Mucosa of stomach (tissue), 1 donor: ENCODE data around the gene PGA4.
"Not testable (repeated sequence)": the region's sequence is repeated elsewhere in the genome, so short reads cannot be mapped to it uniquely, and the experiment has no call there.

ENCODE experiments used
- H3K27me3 ChIP-seq: one replicate; pipeline ENCODE4 v1.7.0; 2013; ENCODE audit warnings: mild to moderate bottlenecking, low read length; ENCODE audit not compliant: control insufficient read depth, insufficient read depth
- H3K36me3 ChIP-seq: one replicate; pipeline ENCODE4 v1.7.0; 2013; ENCODE audit warnings: low read length; ENCODE audit not compliant: control insufficient read depth, insufficient read depth
- H3K4me1 ChIP-seq: one replicate; pipeline ENCODE4 v1.7.0; 2013; ENCODE audit warnings: mild to moderate bottlenecking, low read length; ENCODE audit not compliant: control insufficient read depth, insufficient read depth
- H3K4me3 ChIP-seq: one replicate; pipeline ENCODE4 v1.7.0; 2013; ENCODE audit warnings: low read length
- H3K9ac ChIP-seq: one replicate; pipeline ENCODE4 v1.7.0; 2013; ENCODE audit warnings: mild to moderate bottlenecking, low read length, moderate library complexity
- H3K9me3 ChIP-seq: one replicate; pipeline ENCODE4 v1.7.0; 2013; ENCODE audit warnings: mild to moderate bottlenecking, low read length, moderate library complexity; ENCODE audit not compliant: control insufficient read depth
- donor health status: Pancreatic carcinoma.

The PGA4 gene

DNA sequence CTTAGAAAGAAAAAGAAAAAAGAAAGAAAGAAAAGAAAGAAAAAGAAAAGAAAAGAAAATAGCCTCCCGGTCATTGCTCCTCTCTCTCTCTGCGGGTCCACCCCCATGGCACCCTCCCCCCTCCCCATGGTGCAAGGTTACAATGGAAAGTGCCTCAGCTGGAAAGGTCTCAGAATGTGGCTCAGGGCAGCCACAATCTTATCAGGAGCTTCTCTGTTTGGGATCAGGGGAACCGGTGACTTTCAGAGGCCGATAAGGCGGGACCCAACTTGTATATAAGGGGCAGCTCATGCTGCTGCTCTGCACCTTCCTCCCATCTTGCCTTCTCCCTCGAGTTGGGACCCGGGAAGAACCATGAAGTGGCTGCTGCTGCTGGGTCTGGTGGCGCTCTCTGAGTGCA lies at the start of gene PGA4:
Gene PGA4, plus strand, starts transcription at position 301 of the 400 bp plus-strand sequence. Its CDS starts 54 bp downstream, at position 355.
- H3K36me3 ChIP-seq, H3K9ac ChIP-seq, H3K4me3 ChIP-seq, H3K9me3 ChIP-seq, H3K4me1 ChIP-seq, H3K27me3 ChIP-seq: not testable (repeated sequence)

DNA sequence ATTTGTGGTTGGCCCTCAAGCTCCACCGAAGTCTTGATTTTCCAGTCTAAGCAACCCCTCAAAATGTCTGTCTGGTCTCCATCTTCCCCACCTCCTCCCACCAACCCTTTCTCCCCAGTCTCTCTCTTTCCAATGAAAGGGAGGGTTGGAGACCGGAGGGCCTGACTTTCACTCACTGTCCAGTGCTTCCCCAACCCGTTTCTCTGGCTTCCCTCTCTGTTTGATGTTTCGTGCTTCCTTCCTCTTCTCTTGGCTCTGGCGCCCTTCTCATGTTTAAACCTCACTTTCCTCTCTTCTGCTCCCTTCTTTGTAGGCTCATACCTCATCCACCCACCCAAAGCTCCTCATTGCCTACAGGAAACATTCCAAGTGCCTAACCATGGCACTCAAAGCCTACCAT lies 49.8 kb upstream of the PGA4 start:
- Histone ChIP-seq H3K27me3 (no peaks in the 10 kb centered on the region), H3K4me1 (peaks cover 60% of the 10 kb centered on the region), H3K9ac (no peak overlapping the region), H3K9me3 (no peaks in the 10 kb centered on the region), H3K36me3 (no peaks in the 10 kb centered on the region), H3K4me3 (no peak overlapping the region)

DNA sequence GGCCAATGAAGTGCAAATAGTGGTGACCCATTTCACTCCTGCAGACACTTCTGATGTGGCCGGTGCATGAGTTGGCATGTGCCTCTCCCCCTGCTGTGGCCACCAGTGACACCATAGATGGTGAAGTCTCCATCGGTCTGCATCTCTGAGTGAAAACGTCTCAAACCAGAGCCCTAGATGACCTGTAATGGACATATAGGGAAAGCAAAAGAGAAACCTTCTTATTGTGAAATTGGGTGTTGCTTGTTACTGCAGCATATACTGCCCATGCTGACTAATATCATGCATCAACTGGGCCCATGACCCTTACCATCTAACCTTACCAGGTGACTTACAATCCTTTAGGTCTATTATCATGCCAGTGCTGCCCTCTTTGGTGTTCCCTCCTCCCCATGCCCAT lies 49.3 kb upstream of the PGA4 start:
- Histone ChIP-seq H3K4me1 (peaks cover 54% of the 10 kb centered on the region), H3K27me3 (no peaks in the 10 kb centered on the region), H3K4me3 (no peak overlapping the region)

DNA sequence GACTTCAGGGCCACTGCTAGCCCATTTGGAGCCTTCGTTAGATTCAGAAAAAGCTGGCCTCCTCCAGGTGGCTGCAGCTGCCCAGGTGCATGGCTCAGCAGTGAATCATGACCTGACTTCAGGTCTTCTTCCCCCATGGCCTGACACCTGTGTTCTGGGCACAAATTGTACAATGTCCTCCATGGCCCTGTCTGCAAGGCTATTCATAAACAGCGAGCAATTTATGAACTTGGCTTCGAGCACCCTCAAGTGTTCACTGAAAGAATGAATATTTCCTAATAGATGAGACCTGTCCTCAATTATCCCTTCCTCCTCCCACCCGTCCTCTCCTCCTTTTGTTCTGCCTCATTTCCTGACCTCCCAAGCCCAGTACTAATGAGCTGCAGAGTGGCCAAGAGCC lies 48.7 kb upstream of the PGA4 start:
- H3K9ac ChIP-seq, result no peak overlapping the region
- H3K4me3 ChIP-seq, result no peak overlapping the region
- no peaks in the 10 kb centered on the region for H3K9me3 ChIP-seq
- H3K36me3 ChIP-seq, result no peaks in the 10 kb centered on the region
- H3K27me3 ChIP-seq, result no peaks in the 10 kb centered on the region
- H3K4me1 ChIP-seq, result peaks cover 49% of the 10 kb centered on the region

More for the DNA sequence above, 49.3 kb upstream of the PGA4 start:
- Histone ChIP-seq H3K9me3 (no peaks in the 10 kb centered on the region), H3K9ac (no peak overlapping the region), H3K36me3 (no peaks in the 10 kb centered on the region)

DNA sequence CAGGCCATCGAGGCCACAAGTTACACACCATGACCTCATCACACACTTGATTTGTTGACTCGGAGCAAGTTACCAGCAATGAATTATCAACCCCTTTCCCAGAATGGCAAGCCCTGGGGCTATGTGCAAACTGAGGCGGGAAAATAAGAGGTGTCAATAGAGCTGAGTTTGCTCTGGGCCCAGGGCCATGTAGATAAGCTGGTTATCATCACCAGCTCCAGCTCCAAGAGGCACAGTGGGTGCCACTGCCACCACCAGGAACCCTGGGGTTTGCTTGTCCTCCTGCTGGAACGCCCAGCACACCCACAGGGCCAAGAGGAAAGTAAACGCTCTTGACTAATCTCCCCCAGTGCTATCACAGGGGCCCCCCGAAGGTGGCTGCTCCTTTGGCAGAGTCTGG lies 47.9 kb upstream of the PGA4 start:
- no peak overlapping the region for H3K4me3 ChIP-seq
- H3K9ac ChIP-seq, result no peak overlapping the region
- H3K9me3 ChIP-seq, result no peaks in the 10 kb centered on the region
- H3K27me3 ChIP-seq, result no peaks in the 10 kb centered on the region
- H3K4me1 ChIP-seq, result peaks cover 46% of the 10 kb centered on the region
- no peaks in the 10 kb centered on the region for H3K36me3 ChIP-seq

DNA sequence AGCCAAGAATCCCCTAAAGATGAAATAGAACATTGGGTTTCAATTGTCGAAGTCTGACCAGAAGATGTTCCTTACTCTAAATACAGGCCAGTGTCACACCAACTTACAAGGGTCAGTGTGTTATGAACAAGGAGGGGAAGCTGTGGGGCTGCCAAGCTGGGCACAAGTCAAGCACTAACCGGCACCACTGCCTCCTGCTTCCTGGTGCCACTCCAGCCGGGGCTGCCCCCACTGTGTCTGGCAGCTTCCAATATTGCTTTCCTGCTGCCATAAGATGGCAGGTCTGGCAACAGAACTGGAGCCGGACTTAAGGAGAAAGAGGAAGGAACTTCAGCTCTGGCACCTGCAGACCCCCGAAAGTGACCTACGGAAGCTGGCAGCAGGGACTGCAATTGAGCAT lies 47.2 kb upstream of the PGA4 start:
- H3K36me3 ChIP-seq, result no peaks in the 10 kb centered on the region
- H3K9ac ChIP-seq, result no peak overlapping the region
- peaks cover 46% of the 10 kb centered on the region for H3K4me1 ChIP-seq
- no peak overlapping the region for H3K4me3 ChIP-seq
- no peaks in the 10 kb centered on the region for H3K9me3 ChIP-seq
- H3K27me3 ChIP-seq, result no peaks in the 10 kb centered on the region

DNA sequence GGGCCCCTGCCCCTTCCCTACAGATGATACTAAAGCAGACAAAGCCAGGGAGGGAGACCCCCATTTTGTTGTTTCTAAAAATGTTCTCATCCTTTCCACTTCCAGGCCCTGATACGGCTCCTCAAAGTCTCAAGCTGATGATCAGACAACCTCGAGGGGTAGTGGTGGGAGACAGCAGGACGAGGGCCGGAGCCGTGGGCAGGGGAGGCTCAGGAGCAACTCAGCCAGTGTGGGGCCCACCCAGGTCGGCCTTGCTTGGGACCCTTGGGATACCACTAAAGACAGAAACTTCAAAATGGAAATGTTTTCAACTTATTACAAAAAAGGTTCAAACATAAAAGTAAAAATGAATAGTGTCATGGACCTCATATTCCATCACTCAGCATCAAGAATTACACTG lies 45.7 kb upstream of the PGA4 start:
- H3K4me3 ChIP-seq, result no peak overlapping the region
- no peaks in the 10 kb centered on the region for H3K27me3 ChIP-seq
- H3K9me3 ChIP-seq, result no peaks in the 10 kb centered on the region
- no peak overlapping the region for H3K9ac ChIP-seq
- no peaks in the 10 kb centered on the region for H3K36me3 ChIP-seq
- H3K4me1 ChIP-seq, result peaks cover 45% of the 10 kb centered on the region

DNA sequence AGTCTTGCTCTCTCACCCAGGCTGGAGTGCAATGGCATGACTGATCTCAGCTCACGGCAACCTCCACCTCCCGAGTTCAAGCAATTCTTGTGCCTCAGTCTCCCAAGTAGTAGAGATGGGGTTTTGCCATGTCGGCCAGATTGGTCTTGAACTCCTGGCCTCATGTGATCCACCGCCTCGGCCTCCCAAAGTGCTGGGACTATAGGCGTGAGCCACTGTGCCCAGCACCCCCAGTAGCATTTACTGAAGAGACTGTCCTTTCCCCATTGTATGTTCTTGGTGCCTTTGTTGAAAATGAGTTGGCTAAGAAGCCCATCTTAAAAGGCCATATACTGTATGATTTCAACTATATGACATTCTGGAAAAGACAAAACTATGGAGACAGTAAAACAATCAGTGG lies 41.9 kb upstream of the PGA4 start:
- not testable (repeated sequence) for H3K4me3 ChIP-seq, H3K9me3 ChIP-seq, H3K4me1 ChIP-seq, H3K27me3 ChIP-seq, H3K9ac ChIP-seq, H3K36me3 ChIP-seq

DNA sequence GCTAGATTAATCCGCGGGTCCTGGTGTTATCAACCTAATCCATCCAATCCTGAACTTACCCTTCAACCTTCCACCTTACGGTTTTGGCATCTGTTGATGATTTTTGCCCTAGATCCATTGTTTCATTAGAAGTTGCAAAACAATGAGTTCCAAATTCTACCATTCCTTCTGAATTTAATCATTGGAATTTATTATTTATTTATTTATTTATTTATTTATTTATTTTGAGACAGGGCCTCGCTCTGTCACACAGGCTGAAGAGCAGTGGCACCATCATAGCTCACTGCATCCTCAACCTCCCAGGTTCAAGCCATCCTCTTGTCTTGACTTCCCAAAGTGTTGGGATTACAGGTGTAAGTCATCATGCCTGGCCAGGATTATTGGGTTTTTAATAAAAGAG lies 40.7 kb upstream of the PGA4 start:
- no peaks in the 10 kb centered on the region for H3K4me1 ChIP-seq
- H3K9ac ChIP-seq, result no peak overlapping the region
- no peaks in the 10 kb centered on the region for H3K27me3 ChIP-seq

DNA sequence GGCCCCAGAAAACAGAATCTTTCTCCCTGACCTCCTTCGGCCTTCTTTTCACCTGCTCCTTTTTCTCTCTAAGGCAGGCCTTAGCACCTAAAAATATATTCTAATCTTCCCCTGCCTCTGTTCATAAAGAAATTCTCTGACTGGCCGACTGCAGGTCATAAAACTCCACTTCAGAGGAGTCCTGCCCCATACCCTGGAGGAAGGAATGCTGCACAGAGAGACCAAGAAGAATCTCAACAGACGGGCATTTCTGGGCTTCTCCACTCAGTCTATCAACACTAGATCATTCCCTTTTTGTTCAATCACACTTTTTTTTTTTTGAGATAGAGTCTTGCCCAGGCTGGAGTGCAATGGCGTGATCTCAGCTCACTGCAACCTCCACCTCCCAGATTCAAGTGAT lies 38.5 kb upstream of the PGA4 start:
- H3K9ac ChIP-seq, result no peak overlapping the region
- no peaks in the 10 kb centered on the region for H3K4me1 ChIP-seq
- H3K27me3 ChIP-seq, result no peaks in the 10 kb centered on the region
- no peak overlapping the region for H3K4me3 ChIP-seq
- H3K9me3 ChIP-seq, result no peaks in the 10 kb centered on the region
- H3K36me3 ChIP-seq, result no peaks in the 10 kb centered on the region

More for the DNA sequence above, 40.7 kb upstream of the PGA4 start:
- Histone ChIP-seq H3K4me3 (no peak overlapping the region), H3K36me3 (no peaks in the 10 kb centered on the region), H3K9me3 (no peaks in the 10 kb centered on the region)

DNA sequence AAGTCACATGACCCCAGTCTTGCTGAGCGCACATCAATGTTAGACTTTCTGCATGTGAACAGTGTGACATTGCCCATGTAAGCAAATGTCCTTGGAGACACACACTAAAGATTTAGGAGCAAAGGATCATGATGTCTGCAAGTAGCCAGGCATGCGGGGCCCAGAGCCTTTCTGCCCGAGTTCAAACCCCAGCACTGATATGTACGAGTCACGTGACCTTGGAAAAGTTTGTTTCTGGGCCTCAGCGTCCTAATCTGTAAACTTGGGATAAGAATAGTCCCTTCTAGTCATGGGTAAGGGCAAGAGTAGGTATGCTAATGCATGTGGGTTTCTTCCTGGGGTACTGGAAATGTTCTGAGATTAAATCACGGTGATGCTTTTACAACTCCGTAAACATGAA lies 35.6 kb upstream of the PGA4 start:
- Histone ChIP-seq H3K9ac (no peak overlapping the region), H3K27me3 (no peaks in the 10 kb centered on the region), H3K9me3 (no peaks in the 10 kb centered on the region)

DNA sequence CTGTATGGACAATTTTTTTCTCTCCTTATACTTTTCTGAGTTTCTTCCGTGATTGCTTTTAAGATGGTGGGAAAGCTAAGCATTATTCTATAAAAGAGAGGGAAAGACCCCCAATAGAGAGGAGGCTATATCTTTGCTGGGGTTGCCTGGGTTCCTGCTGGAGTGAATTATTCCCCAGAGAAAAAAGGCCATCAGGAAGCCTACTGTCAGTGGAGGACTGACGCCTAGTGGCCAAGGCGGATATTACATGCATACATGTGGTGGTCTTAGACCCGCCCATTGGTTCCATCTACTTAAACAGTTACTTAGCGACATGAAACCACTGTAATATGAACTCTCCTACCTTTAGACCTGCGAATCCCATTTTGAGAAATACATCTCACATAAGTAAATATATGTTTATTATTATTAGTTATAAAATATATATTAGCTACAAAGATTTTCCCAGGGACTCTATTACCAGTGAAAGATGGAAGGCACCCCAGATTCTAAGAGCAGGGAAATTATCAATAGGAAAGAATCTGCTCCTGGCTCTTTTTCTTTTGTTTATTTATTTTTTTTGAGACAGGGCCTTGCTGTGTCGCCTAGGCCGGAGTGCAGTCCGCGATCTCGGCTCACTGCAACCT lies 34.5 kb upstream of the PGA4 start:
- Histone ChIP-seq H3K36me3 (no peaks in the 10 kb centered on the region), H3K4me3 (no peak overlapping the region), H3K4me1 (no peaks in the 10 kb centered on the region), H3K27me3 (no peaks in the 10 kb centered on the region), H3K9ac (no peak overlapping the region), H3K9me3 (no peaks in the 10 kb centered on the region)

More for the DNA sequence above, 35.6 kb upstream of the PGA4 start:
- Histone ChIP-seq H3K36me3 (no peaks in the 10 kb centered on the region), H3K4me3 (no peak overlapping the region), H3K4me1 (no peaks in the 10 kb centered on the region)

DNA sequence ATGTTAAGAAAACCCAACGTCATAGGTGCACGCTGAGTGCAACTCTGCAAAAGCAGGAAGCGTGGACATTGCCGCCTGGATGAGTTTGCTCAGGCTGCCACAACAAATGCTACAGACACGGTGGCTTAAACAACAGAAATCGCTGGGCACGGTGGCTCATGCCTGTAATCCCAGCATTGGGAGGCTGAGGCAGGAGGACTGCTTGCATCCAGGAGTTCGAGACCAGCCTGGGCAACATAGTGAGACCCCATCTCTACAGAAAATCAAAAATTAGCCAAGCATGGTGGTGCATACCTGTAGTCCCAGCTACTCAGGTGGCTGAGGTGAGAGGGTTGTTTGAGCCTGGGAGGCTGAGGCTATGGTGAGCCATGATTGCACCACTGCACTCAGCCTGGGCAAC lies 32.2 kb upstream of the PGA4 start:
- no peak overlapping the region for H3K4me3 ChIP-seq
- no peaks in the 10 kb centered on the region for H3K9me3 ChIP-seq
- H3K9ac ChIP-seq, result no peak overlapping the region
- H3K36me3 ChIP-seq, result no peaks in the 10 kb centered on the region
- H3K27me3 ChIP-seq, result no peaks in the 10 kb centered on the region
- no peaks in the 10 kb centered on the region for H3K4me1 ChIP-seq
